MM.1S (cell line): ENCODE data around the gene NFKBIE.

Source experiments
- EZH2 ChIP-seq: fragments of 300-600 bp; sonication (generic); optimal IDR thresholded peaks from 2 replicates; pipeline ENCODE3; 2017; ENCODE audit warnings: low read depth, mild to moderate bottlenecking, antibody characterized with exemption, low read length, mixed read lengths
- TF ChIP-seq, protein P1 (sequence below): fragments of 300-600 bp; sonication (generic); IDR thresholded peaks from 2 replicates; pipeline ENCODE4 v1.5.1; 2016; ENCODE audit warnings: antibody characterized with exemption, low read length, mixed read lengths

DNA sequence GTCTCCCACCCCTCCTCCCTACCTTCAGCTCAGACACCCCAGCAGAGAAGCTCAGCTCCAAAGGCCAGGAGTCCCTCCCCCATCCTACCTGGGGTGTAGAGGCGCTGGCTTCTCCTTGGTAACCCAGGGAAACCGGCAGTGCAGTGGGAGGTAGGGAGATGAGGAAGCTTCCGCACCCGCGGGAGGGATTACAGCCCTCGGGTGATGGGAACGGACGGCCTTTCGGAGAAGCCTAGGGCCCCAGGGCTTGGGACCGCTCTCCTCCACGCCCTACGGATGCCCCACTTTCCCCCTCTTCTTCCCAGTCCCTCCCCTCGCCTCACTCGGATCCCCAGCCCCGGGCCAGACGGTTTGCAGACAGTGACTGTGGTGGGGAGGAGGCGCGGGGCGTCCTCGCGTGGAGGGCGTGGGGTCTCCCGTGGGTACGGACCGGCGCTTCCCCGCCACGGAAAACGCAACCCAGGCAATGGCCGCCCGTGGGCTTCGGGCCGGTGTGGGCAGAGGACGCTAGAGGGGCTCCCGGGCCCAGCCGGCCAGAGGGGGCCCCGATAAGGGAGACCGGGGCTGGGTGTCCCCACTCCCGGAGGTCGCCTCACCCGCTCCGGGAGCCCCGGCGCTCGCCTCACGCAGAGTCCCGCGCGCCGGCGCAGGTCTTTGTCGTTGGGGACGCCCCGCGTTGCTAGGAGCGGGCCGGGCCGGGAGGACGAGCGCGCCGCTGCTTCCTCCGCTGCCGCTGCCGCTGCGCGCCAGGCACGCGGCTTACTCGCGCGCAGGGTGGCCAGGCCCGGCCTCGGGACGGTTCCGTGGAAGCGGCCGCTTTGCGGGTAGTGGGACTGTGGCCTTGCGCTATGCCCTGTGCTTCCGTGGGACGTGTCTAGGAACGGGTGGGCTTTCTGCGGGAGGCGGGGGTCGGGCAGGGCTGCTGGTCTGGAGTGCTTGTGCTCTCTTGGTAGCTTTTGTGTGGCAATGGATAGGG lies 32.0 kb upstream of the NFKBIE start:
- TF ChIP-seq, protein P1, sequence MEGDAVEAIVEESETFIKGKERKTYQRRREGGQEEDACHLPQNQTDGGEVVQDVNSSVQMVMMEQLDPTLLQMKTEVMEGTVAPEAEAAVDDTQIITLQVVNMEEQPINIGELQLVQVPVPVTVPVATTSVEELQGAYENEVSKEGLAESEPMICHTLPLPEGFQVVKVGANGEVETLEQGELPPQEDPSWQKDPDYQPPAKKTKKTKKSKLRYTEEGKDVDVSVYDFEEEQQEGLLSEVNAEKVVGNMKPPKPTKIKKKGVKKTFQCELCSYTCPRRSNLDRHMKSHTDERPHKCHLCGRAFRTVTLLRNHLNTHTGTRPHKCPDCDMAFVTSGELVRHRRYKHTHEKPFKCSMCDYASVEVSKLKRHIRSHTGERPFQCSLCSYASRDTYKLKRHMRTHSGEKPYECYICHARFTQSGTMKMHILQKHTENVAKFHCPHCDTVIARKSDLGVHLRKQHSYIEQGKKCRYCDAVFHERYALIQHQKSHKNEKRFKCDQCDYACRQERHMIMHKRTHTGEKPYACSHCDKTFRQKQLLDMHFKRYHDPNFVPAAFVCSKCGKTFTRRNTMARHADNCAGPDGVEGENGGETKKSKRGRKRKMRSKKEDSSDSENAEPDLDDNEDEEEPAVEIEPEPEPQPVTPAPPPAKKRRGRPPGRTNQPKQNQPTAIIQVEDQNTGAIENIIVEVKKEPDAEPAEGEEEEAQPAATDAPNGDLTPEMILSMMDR: no peak
- no peak for TF ChIP-seq EZH2
